Measurements from ENCODE around the gene USHBP1. TPM values are rescaled to one million over a fixed set of nuclear protein-coding genes. Genes with fewer than 3 reads are reported as not detected.
A peak's percentile ranks its signal among the peaks of the same experiment; 100 is the strongest.

The USHBP1 gene
- total and polyA plus RNA-seq, 2 of the 13 experiments (the other 11 are each of a cell fraction or from before 2014, with no cell fraction given): 0.15 to 1.5 TPM

GRCh38 chr19:17240062-17240752, 24.3 kb downstream of the USHBP1 start (continued):
- TF ChIP-seq, protein P1, sequence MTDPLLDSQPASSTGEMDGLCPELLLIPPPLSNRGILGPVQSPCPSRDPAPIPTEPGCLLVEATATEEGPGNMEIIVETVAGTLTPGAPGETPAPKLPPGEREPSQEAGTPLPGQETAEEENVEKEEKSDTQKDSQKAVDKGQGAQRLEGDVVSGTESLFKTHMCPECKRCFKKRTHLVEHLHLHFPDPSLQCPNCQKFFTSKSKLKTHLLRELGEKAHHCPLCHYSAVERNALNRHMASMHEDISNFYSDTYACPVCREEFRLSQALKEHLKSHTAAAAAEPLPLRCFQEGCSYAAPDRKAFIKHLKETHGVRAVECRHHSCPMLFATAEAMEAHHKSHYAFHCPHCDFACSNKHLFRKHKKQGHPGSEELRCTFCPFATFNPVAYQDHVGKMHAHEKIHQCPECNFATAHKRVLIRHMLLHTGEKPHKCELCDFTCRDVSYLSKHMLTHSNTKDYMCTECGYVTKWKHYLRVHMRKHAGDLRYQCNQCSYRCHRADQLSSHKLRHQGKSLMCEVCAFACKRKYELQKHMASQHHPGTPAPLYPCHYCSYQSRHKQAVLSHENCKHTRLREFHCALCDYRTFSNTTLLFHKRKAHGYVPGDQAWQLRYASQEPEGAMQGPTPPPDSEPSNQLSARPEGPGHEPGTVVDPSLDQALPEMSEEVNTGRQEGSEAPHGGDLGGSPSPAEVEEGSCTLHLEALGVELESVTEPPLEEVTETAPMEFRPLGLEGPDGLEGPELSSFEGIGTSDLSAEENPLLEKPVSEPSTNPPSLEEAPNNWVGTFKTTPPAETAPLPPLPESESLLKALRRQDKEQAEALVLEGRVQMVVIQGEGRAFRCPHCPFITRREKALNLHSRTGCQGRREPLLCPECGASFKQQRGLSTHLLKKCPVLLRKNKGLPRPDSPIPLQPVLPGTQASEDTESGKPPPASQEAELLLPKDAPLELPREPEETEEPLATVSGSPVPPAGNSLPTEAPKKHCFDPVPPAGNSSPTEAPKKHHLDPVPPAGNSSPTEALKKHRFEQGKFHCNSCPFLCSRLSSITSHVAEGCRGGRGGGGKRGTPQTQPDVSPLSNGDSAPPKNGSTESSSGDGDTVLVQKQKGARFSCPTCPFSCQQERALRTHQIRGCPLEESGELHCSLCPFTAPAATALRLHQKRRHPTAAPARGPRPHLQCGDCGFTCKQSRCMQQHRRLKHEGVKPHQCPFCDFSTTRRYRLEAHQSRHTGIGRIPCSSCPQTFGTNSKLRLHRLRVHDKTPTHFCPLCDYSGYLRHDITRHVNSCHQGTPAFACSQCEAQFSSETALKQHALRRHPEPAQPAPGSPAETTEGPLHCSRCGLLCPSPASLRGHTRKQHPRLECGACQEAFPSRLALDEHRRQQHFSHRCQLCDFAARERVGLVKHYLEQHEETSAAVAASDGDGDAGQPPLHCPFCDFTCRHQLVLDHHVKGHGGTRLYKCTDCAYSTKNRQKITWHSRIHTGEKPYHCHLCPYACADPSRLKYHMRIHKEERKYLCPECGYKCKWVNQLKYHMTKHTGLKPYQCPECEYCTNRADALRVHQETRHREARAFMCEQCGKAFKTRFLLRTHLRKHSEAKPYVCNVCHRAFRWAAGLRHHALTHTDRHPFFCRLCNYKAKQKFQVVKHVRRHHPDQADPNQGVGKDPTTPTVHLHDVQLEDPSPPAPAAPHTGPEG (CRISPR knock-in tag; IDR thresholded peaks at IDR 0.05): peak; percentile 98
- TF ChIP-seq ZBTB21 (CRISPR knock-in tag; IDR thresholded peaks at IDR 0.05) (no peak), RORA (CRISPR knock-in tag; IDR thresholded peaks at IDR 0.05) (no peak), ZNF687 (CRISPR knock-in tag; IDR thresholded peaks at IDR 0.05) (peak; percentile 94), SNRNP70 (IDR thresholded peaks at IDR 0.05; ENCODE audit: low read depth, low read length) (no peak), RBFOX2 (IDR thresholded peaks at IDR 0.05; ENCODE audit: low read depth, low read length) (no peak; the same call in 1 of the 2 replicates), TP53 (CRISPR knock-in tag; conservative IDR thresholded peaks at IDR 0.05) (no peak), ZSCAN20 (CRISPR knock-in tag; IDR thresholded peaks at IDR 0.05; ENCODE audit: borderline replicate concordance) (no peak), ZNF354B (CRISPR knock-in tag; IDR thresholded peaks at IDR 0.05) (no peak), HHEX (CRISPR knock-in tag; IDR thresholded peaks at IDR 0.05) (no peak), MEIS2 (CRISPR knock-in tag; IDR thresholded peaks at IDR 0.05) (0 out of 2 replicates have a peak, but pooled peaks have one; percentile 60), HDAC2 (CRISPR knock-in tag; IDR thresholded peaks at IDR 0.05) (peak; percentile 53; the same call in 1 of the 2 replicates), ZNF292 (CRISPR knock-in tag; IDR thresholded peaks at IDR 0.05; ENCODE audit: borderline replicate concordance, low read depth) (peak; percentile 32; the same call in 1 of the 2 replicates), MTA3 (CRISPR knock-in tag; IDR thresholded peaks at IDR 0.05) (no peak), ZNF557 (CRISPR knock-in tag; IDR thresholded peaks at IDR 0.05) (no peak), TCF7 (IDR thresholded peaks at IDR 0.05; ENCODE audit: low read depth) (peak; percentile 29)
- TF ChIP-seq, protein P2, sequence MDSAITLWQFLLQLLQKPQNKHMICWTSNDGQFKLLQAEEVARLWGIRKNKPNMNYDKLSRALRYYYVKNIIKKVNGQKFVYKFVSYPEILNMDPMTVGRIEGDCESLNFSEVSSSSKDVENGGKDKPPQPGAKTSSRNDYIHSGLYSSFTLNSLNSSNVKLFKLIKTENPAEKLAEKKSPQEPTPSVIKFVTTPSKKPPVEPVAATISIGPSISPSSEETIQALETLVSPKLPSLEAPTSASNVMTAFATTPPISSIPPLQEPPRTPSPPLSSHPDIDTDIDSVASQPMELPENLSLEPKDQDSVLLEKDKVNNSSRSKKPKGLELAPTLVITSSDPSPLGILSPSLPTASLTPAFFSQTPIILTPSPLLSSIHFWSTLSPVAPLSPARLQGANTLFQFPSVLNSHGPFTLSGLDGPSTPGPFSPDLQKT (CRISPR knock-in tag; IDR thresholded peaks at IDR 0.05; ENCODE audit: borderline replicate concordance): no peak
- TF ChIP-seq, protein P3, sequence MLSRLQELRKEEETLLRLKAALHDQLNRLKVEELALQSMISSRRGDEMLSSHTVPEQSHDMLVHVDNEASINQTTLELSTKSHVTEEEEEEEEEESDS (CRISPR knock-in tag; IDR thresholded peaks at IDR 0.05; ENCODE audit: borderline replicate concordance): no peak

All from HepG2 (cell line).